NCI-H345 (cell line): Measurements from ENCODE around the gene TRIM31.
"Not testable (repeated sequence)": the region's sequence is repeated elsewhere in the genome, so short reads cannot be mapped to it uniquely, and the experiment has no call there.

Experiments used
- DNase-seq: peaks from one replicate; lab custom pipeline; 2025; lab: John Stamatoyannopoulos, UW

TRIM31 gene

GRCh38 chr6:30149234-30149633 is 36.3 kb upstream of the TRIM31 start:
- no peak for DNase-seq

- DNase-seq: no peak
These were observed 34.2 kb upstream of the TRIM31 start for GRCh38 chr6:30147096-30147495.

- DNase-seq: no peak
These were observed 32.9 kb upstream of the TRIM31 start for GRCh38 chr6:30145818-30146217.

- DNase-seq: no peak
These were observed 31.9 kb upstream of the TRIM31 start for GRCh38 chr6:30144811-30145210.

- DNase-seq: no peak
These were observed 30.9 kb upstream of the TRIM31 start for GRCh38 chr6:30143780-30144179.

GRCh38 chr6:30142665-30143064 is 29.8 kb upstream of the TRIM31 start:
- DNase-seq: no peak

GRCh38 chr6:30140240-30140639 is 27.4 kb upstream of the TRIM31 start:
- DNase-seq: not testable (repeated sequence)

GRCh38 chr6:30136570-30137286 is 23.8 kb upstream of the TRIM31 start:
- DNase-seq: no peak

GRCh38 chr6:30135757-30136156 is 22.9 kb upstream of the TRIM31 start, which contains the start of gene TRIM40:
TRIM40 (plus strand) TSS chr6:30136140; CDS start chr6:30137037, 897 bp downstream.
- DNase-seq: no peak

GRCh38 chr6:30135147-30135546 is 22.3 kb upstream of the TRIM31 start:
- DNase-seq: no peak

GRCh38 chr6:30131947-30132497 is 19.1 kb upstream of the TRIM31 start:
- no peak for DNase-seq

- DNase-seq: peak; percentile 75
These were observed 18.3 kb upstream of the TRIM31 start for GRCh38 chr6:30130887-30131862.

GRCh38 chr6:30130179-30130679 is 17.3 kb upstream of the TRIM31 start:
- DNase-seq: no peak

- DNase-seq: no peak
These were observed 16.6 kb upstream of the TRIM31 start for GRCh38 chr6:30129265-30130178.

GRCh38 chr6:30127238-30128093 is 14.6 kb upstream of the TRIM31 start:
- no peak for DNase-seq

GRCh38 chr6:30122515-30122914 is 9.6 kb upstream of the TRIM31 start:
- DNase-seq: no peak

- no peak for DNase-seq
These were observed 8.8 kb upstream of the TRIM31 start for GRCh38 chr6:30121446-30122366.

- DNase-seq: not testable (repeated sequence)
These were observed 5.8 kb upstream of the TRIM31 start for GRCh38 chr6:30118691-30119090.

GRCh38 chr6:30116724-30117123 is 3.8 kb upstream of the TRIM31 start:
- no peak for DNase-seq
